Spleen (tissue), 7 donors: ENCODE results near the gene TMEM45B.
"Not testable (repeated sequence)": the region's sequence is repeated elsewhere in the genome, so short reads cannot be mapped to it uniquely, and the experiment has no call there.

Experiments
- POLR2A ChIP-seq, 3 donors: fragments of 450-650 bp; IDR thresholded peaks; one replicate each; pipeline ENCODE4 v1.5.1; 2017; ENCODE audit warnings: antibody characterized with exemption in 3 of 3, mild to moderate bottlenecking in 1 of 3
- POLR2AphosphoS5 ChIP-seq, 3 donors: sonication (generic); formaldehyde crosslinking; IDR thresholded peaks; one replicate each; pipeline ENCODE4 v1.5.1; 2017; ENCODE audit warnings: antibody characterized with exemption in 3 of 3
- TF ChIP-seq, protein P1 (sequence below), 11 experiments: fragments of 200-600 bp in 7 of 11; fragments of 450-650 bp in 4 of 11; sonication (generic) in 4 of 11; IDR thresholded peaks in 8 of 11; conservative IDR thresholded peaks in 3 of 11; 1 replicate in 7 of 11; 2 replicates in 4 of 11; pipeline versions ENCODE4 v1.4.0 to v1.8.0; 2016 to 2021; ENCODE audit warnings: antibody characterized with exemption in 11 of 11, inconsistent platforms in 4 of 11, mild to moderate bottlenecking in 1 of 11
- donor health status: DM: no; HTN: no; CAD: no; lungs with moderate emphysema.
- donor health status: DM: no; HTN: no; CAD: no.
- donor health status: DM: no; HTN: no; CAD: no.

DNA sequence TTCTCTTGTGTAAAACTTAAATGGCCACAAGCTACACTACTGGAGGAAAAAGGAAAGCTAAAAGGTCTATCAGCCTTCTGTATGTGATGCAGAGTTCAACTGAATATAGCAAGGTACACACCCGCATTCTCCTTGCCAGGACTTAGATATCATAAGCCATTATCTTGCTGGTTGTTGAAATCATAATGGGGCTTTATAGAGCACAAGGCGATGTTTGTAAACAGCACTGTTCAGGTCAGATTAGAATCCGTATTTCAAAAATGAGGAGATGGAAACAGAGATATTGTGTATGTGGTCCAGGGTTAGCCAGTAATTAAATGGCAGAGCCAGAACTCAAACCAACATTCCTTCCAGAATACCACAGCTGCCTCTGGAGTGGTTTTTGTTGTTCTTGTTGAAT is 2.6 kb downstream of the TMEM45B start:
- TF ChIP-seq, protein P1, sequence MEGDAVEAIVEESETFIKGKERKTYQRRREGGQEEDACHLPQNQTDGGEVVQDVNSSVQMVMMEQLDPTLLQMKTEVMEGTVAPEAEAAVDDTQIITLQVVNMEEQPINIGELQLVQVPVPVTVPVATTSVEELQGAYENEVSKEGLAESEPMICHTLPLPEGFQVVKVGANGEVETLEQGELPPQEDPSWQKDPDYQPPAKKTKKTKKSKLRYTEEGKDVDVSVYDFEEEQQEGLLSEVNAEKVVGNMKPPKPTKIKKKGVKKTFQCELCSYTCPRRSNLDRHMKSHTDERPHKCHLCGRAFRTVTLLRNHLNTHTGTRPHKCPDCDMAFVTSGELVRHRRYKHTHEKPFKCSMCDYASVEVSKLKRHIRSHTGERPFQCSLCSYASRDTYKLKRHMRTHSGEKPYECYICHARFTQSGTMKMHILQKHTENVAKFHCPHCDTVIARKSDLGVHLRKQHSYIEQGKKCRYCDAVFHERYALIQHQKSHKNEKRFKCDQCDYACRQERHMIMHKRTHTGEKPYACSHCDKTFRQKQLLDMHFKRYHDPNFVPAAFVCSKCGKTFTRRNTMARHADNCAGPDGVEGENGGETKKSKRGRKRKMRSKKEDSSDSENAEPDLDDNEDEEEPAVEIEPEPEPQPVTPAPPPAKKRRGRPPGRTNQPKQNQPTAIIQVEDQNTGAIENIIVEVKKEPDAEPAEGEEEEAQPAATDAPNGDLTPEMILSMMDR (IDR thresholded peaks at IDR 0.05 in 8 of 11, conservative IDR thresholded peaks at IDR 0.05 in 3 of 11), result not testable (repeated sequence)
- TF ChIP-seq POLR2AphosphoS5, POLR2A (IDR thresholded peaks at IDR 0.05): not testable (repeated sequence)
